Measurements from ENCODE around the gene TOR1B.
"Not testable (repeated sequence)": the region's sequence is repeated elsewhere in the genome, so short reads cannot be mapped to it uniquely, and the experiment has no call there.

The TOR1B gene

DNA sequence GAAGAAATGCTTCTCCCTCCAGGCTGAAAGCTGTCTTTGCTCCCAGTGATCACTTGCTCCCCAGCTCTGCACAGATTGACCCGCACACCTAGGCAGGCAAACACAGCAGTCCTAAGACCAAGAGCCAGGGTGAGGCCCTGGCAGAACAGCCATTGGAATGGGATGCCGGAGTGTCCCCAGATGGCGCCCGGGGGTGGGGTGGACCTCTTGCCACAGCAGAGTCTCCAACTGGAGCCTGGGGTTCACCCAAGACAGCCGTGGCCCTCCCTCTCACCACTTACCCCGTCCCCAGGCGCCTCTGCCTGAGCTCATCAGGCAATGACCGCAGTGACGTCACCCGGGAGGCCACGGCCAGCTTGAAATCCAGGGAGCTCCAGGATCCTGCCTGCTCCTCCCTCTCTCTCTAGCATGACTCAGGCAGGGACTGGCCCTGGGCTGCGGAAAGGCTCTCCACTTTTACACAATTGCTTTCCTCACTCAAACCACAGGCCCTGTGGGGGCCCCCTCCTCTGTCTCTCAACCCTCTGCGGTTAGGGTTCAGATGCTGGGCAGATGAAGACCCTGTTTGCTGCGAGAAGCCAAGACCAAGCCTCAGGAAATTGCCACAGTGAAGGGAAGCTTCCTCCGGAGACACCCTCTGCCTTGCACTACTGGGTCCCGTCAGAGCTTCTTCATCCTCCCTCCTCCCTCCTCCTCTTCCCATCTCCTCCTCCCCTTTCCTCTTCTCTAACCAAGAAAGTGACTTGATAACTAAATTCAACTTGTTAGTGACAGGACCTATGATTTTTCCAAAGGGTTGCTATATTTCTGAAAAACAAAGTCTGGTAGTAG, 25.8 kb upstream of the TOR1B start:
- peak; percentile 95 for DNase-seq

DNA sequence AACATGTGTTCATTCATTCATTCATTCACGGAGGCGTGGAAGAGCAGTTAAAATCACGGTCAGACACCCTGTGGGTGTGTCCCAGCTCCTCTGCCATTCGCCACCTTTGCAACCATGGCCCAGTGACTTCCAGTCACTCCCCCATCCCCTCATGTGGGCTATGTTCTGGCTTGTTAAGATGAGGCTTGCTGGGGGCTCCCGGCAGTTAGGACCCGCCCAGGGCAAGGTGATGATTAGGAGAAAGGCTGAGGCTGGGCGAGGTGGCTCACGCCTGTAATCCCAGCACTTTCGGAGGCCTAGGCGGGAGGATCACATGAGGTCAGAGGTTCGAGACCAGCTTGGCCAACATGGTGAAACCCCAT, 25.2 kb upstream of the TOR1B start:
- DNase-seq, result no peak

GRCh38 chr9:129778469-129778868, 24.5 kb upstream of the TOR1B start:
- no peak for DNase-seq

DNA sequence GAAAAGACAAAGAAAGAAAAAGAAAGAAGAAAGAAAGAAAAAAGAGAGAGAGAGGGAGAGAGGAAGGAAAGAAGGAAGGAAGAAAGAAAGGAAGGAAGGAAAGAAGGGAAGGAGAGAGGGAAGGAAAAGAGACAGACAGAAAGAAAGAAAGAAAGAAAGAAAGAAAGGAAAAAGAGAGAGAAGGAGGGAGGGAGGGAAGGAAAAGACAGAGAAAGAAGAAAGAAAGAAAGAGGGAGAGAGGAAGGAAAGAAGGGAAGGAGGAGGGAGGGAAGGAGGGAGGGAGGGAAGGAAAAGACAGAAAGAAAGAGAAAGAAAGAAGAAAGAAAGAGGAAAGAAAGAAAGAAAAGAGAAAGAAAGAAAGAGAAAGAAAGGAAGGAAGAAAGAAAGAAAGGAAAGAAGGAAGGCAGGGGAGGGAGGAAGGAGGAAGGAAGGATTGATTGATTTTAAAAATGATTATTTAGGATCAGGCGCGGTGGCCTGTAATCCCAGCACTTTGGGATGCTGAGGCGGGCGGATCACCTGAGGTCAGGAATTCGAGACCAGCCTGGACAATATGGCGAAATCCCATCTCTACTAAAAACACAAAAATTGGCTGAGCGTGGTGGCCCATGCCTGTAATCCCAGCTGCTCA, 23.3 kb upstream of the TOR1B start:
- no peak for DNase-seq

- DNase-seq, result no peak
These were observed 21.9 kb upstream of the TOR1B start for GRCh38 chr9:129781131-129781530.

GRCh38 chr9:129781981-129782380, 21.0 kb upstream of the TOR1B start:
- no peak for DNase-seq

DNA sequence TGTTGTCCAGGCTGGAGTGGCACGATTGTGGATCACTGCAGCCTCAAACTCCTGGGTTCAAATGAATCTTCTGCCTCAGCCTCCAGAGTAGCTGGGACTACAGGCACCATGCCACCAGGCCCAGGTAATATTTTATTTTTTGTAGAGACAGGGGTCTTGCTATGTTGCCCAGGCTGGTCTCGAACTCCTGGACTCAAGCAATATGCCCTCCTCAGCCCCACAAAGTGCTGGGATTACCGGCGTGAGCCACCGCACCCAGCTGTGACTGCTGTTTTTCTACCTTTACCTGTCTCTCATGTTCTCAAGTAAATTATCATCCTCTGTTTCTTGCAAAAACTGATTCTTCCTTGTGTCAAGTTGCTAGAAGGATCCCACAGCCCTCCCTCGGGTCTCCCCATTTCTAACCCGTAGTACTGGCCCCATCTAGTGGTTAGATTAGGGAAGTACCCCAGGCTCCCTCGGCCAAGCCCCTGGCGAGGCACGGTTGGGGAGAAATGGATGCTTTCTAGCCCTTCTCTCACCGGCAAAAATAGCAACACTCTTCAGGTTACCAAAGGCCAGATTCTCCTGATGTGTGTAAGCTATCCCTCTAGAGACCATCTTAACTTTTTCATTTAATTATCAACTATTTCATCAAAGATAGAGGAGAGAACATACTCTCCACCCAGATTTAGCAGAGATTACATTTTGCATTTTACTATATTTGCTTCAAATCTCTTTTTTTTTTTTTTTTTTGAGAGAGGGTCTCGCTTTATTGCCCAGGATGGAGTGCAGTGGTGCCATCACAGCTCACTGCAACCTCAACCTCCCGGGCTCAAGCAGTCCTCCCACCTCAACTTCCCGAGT, 19.2 kb upstream of the TOR1B start:
- peak; percentile 82 for DNase-seq

DNA sequence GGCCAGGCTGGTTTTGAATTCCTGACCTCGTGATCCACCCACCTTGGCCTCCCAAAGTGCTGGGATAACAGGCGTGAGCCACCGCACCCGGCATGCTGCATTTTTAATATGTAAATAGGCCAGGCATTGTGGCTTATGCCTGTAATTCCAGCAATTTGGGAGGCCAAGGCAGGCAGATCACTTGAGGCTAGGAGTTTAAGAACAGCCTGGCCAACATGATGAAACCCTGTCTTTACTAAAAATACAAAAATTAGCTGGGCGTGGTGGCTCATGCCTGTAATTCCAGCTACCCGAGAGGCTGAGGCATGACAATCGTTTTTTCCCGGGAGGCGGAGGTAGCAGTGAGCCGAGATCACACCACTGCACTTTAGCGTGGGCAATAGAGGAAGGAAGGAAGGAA, 18.0 kb upstream of the TOR1B start:
- not testable (repeated sequence) for DNase-seq

DNA sequence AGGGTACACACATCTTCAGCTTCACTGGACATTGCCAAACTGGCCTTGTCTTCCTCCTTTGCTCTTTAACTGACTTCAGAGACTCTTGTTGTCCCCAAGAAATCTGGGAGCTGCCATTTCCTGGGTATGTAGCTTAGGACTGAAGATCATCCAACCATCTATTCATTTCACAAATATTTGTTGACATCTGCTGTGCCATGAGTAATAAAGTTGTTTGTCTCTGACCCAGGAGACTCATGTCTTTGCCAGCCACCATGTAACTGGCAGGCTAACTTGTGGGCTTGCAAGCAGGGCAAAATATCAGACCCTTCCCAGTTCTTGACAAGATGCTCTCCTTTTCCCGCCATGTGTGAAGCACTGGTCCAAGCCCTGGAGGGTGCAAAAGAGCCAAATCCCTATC, 17.1 kb upstream of the TOR1B start:
- no peak for DNase-seq

DNA sequence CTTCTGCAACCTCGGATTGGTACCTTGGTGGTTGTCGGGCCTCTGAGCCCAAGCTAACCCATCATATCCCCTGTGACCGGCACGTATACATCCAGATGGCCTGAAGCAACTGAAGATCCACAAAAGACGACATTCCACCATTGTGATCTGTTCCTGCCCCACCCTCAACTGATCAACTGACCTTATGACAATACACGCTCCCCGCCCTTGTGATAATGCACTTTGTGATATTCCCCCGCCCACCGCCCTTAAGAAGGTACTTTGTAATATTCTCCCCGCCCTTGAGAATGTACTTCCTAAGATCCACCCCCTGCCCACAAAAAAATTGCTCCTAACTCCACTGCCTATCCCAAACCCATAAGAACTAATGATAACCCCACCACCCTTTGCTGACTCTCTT, 16.5 kb upstream of the TOR1B start:
- no peak for DNase-seq

DNA sequence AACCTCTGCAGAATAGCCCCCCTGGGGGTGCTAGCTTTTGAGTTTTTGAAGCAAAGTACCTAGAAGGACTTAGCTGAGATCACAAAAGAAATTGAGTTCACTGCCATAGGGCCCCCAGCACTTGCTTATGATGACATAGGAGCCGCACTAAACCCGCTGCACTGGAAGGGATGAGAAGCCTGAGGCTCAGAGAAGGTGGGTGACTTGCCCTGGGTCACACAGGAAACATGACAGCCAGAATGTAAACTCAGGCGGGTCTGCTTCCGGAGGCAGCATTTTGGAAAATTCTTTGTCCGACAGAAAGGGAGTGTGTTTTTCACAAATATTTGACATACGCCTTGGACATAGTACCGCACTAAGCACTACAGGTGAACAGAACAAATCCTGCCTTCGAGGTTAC, 8.4 kb upstream of the TOR1B start:
- no peak for DNase-seq

DNA sequence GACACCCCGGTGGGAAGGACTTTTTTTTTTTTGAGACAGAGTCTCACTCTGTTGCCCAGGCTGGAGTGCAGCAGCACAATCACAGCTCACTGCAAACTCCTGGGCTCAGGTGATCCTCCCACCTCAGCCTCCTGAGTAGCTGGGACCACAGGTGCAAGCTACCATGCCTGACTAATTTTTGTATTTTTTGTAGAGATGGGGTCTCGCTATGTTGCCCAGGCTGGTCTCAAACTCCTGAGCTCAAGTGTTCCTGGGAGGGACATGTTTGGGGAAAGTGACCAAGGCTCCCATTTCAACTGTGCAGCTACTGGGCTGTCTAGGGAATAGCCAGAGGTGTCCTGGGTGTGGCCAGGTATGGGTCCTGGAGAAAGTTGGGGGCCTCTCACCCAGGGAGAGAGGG, 7.0 kb upstream of the TOR1B start:
- DNase-seq, result not testable (repeated sequence)

DNA sequence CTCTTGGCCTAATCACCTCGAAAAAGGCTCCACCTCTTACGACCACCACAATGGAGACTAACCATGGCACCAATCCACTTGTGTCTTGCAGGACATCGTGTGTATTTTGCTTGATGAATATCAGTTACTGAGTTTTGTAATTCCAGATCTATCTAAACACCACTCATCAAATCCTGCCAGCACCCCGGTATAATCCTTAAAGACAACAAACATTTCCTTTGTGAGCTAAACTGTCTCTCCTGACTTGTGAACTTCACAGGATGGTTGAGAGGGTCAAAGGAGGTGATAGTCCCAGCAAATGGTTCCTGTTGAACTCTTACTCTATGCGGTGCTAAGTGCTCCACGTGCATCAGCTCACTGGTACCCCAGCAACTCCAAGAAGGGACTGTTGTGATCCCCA, 4.0 kb upstream of the TOR1B start:
- no peak for DNase-seq

DNA sequence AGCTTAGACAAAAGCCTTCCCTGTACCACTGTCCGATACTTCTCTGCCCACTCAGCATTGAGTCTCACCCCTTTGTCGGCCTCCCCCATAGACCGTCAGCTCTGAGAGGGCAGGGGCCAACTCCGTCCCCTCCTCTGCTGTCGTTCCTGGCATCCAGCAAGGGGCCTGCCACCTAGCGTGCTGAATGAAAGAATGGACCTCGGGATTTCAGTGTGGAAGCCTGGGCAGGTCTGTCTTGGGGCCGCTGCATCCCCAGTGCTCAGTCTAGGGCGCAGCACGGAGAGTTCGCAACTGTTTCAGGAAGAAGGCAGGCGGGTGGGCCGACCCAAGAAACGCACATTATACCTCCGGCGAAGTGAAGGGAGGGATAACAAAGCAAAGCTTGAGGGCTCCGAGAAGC, 1.5 kb upstream of the TOR1B start:
- no peak for DNase-seq

DNA sequence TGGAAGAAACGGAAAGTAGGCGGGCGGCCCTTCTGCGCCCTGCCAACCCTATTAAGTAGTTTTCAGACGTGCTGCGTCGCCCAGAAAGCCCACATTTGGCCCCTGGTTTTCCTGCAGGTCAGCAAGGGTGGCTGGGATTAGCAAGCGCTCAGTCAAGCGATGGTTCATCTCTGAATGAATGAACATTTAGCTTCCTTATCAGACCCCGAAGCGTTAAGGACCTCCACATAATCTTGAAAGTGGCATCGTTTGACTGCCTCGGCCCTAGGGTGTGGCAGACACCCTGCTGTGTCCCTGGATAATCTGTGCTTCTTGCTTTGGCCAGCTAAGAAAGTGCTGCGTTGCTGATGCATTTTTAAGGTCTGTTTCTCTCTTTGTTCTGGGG, 684 bp downstream of the TOR1B start:
- no peak for DNase-seq

DNA sequence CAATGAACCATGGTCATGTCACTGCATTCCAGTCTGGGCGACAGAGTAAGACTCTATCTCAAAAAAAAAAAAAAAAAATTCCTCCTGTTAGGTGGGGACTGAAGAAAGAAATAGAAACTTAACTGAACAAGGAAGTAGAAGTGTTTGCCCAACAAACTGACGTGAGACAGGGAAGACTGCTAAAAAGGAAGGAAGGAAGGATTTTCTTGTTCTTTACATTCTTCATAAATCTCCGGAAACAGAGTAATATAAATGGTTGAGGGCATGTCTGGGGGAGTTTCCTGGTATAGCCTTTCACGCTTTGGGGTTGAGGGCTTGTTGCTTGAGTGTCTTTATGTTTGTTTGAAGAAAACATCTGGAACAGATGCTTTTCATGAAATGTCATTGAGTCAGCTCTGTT, 3.1 kb downstream of the TOR1B start:
- DNase-seq, result no peak

GRCh38 chr9:129809346-129809745, 6.4 kb downstream of the TOR1B start:
- DNase-seq, result no peak

DNA sequence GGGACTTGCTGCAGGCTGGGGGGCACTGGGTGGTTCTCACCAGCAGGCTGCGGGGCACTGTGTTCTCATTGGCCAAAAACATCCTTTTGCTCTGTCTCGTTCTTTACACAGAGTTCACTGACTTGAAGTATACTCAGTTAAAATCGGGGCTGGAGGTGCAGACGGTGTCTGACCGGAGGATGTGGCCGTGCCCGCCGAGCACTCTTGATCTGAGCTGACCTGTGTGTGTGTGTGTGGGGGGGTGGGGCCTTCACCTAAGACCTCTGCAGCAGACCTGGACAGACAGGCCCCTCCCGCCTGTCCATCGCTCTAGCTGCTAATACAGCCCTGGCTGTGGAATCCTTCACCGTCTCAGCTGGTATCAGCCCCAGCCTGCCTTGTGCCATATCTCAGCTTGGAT, 7.1 kb downstream of the TOR1B start:
- no peak for DNase-seq

- no peak for DNase-seq
These were observed 7.8 kb downstream of the TOR1B start for GRCh38 chr9:129810788-129811187.

DNA sequence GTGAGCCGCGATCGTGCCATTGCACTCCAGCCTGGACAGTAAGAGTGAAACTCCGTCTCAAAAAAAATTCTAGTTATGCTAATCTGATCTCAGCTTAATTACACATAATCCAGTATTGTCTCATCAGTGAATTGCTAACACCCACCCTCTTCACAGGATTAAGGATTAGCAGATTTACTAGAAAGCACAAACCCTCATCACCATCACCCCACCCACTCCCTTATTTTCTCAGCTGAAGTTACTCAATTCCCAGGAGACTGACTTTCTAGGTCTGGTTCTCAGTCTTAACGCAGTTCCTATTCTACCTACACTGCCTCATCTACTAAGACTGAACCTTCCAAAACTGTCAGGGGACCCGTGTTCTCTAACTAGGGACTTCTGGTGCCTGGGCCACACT, 9.0 kb downstream of the TOR1B start:
- no peak for DNase-seq

- DNase-seq, result no peak
These were observed 9.4 kb downstream of the TOR1B start for GRCh38 chr9:129812385-129812784.

DNA sequence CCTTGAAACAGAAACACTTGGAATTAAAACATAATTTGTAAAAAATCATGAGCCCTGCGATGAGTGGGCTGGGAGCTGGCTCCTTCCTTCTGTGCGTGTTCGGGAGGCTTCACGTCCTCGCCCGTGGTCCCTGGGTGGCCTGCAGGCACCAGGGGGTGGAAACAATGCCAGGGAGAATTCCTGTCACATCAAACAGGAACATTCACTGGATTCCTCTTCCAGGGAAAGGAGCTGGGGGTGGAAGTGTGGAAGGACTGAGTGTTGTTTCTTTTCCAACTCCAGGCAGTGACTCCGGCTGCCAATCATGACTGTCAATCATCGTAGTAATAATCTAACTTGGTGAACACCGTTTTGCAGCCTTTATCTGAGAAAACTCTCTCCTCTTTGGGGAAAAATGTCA, 10.7 kb downstream of the TOR1B start:
- no peak for DNase-seq

DNA sequence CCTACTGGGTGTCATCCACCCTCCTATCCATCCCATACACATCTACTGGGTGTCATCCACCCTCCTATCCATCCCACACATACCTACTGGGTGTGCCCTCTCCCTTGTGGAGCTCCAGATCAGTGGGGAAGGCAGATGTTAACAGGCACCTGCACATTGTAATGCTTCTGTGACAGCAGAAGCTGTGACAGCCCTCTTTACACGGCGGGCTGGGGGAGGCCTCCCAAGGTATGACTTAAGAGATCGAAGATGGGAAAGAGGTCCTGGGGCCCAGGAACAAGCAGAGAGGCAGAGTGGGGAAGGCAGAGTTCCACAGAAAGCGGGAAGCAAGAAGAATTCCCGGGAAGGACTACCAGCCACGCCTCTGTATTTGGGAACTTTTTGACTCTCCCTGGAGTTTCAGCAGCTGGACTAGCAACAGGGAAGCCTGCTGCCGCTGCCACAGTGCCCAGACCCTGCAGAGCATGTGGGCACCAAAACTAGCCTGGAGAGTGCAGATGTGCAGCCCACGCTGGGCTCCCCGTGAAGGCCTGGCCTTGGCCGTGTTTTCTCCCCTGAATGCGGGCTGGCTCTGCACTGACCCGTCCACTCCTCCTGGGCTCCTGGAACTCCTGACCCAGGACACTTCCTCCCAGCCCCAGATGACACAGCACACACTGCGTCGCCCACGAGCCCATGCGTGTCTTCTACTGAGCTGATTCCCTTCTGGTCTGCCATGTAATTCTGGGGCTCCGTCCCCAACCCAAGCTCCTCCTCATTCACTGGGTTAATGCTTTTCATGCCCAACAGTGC, 11.6 kb downstream of the TOR1B start:
- DNase-seq, result no peak

Data from right hindlimb (tissue), 1 donor.